HG03175 (cell line): ENCODE data around the gene SPI1.

Experiments used
- ATAC-seq: cut with Tn5 transposase; IDR thresholded peaks from one replicate; pipeline ENCODE4 v1.9.1; 2021; ENCODE audit warnings: mild to moderate bottlenecking, moderate library complexity; ENCODE audit not compliant: unreplicated experiment

The SPI1 gene

GRCh38 chr11:47378010-47378835 lies at the start of gene SPI1:
Gene SPI1, minus strand, starts transcription at chr11:47378547. Its CDS starts 194 bp downstream, at chr11:47378353.
- ATAC-seq, result peak; percentile 80

- ATAC-seq, result peak; percentile 90
These were observed 48.0 kb upstream of the SPI1 start, which contains the start of gene PSMC3 for GRCh38 chr11:47426062-47426956. Gene PSMC3, minus strand, starts transcription at chr11:47426439. Its CDS starts 160 bp downstream, at chr11:47426279.

GRCh38 chr11:47425611-47426010 lies 47.3 kb upstream of the SPI1 start:
- ATAC-seq, result no peak

- no peak for ATAC-seq
These were observed 40.3 kb upstream of the SPI1 start for GRCh38 chr11:47418454-47419259.

GRCh38 chr11:47417712-47418111 lies 39.4 kb upstream of the SPI1 start:
- ATAC-seq, result no peak

GRCh38 chr11:47415949-47416472 lies 37.7 kb upstream of the SPI1 start:
- ATAC-seq, result no peak

- no peak for ATAC-seq
These were observed 36.9 kb upstream of the SPI1 start for GRCh38 chr11:47415091-47415854.

- ATAC-seq, result no peak
These were observed 36.3 kb upstream of the SPI1 start for GRCh38 chr11:47414685-47415070.

- ATAC-seq, result no peak
These were observed 35.7 kb upstream of the SPI1 start for GRCh38 chr11:47413908-47414684.

GRCh38 chr11:47413351-47413750 lies 35.0 kb upstream of the SPI1 start:
- ATAC-seq, result no peak

GRCh38 chr11:47411884-47412746 lies 33.8 kb upstream of the SPI1 start:
- ATAC-seq, result no peak

- ATAC-seq, result no peak
These were observed 32.3 kb upstream of the SPI1 start for GRCh38 chr11:47410370-47411264.

- no peak for ATAC-seq
These were observed 31.4 kb upstream of the SPI1 start for GRCh38 chr11:47409440-47410369.

- no peak for ATAC-seq
These were observed 30.5 kb upstream of the SPI1 start for GRCh38 chr11:47408598-47409439.
